Fibroblast of peridontal ligament (primary cell): ENCODE measurements around the gene NEK11.
"Not testable (repeated sequence)": the region's sequence is repeated elsewhere in the genome, so short reads cannot be mapped to it uniquely, and the experiment has no call there.

Experiments
- DNase-seq: peaks from one replicate; pipeline ENCODE4 v3.0.0-alpha.2; 2010; ENCODE audit errors: extremely low read depth

NEK11 gene

DNA sequence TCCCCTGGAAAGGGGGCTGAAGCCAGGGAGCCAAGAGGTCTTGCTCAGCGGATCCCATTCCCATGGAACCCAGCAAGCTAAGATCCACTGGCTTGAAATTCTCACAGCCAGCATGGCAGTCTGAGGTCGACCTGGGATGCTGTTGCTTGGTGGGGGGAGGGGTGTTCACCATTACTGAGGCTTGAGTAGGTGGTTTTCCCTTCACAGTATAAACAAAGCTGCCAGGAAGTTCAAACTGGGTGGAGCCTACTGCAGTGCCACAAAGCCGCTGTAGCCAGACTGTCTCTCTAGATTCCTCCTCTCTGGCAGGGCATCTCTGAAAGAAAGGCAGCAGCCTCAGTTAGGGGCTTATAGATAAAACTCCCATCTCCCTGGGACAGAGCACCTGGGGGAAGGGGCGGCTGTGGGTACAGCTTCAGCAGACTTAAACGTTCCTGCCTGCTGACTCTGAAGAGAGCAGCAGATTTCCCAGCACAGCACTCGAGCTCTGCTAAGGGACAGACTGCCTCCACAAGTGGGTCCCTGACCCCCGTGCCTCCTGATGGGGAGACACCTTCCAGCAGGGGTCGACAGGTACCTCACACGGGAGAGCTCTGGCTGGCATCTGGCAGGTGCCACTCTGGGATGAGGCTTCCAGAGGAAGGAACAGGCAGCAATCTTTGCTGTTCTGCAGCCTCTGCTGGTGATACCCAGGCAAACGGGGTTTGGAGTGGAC is 15.8 kb downstream of the NEK11 start:
- DNase-seq = not testable (repeated sequence)

DNA sequence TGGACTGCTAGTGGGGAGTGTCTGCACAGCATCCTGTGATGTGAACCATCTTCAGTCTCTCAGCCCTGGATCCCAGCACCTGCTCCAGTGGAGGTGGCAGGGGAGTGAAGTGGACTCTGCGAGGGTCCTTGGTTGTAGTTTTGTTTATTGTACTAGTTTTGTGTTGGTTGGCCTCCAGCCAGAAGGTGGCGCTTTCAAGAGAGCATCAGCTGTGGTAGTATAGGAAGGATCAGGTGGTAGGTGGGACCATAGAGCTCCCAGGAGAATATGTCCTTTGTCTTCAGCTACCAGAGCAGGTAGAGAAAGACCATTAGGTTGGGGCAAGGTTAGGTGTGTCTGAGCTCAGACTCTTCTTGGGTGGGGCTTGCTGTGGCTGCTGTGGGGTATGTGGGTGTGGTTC is 20.9 kb downstream of the NEK11 start:
- DNase-seq = no peak

DNA sequence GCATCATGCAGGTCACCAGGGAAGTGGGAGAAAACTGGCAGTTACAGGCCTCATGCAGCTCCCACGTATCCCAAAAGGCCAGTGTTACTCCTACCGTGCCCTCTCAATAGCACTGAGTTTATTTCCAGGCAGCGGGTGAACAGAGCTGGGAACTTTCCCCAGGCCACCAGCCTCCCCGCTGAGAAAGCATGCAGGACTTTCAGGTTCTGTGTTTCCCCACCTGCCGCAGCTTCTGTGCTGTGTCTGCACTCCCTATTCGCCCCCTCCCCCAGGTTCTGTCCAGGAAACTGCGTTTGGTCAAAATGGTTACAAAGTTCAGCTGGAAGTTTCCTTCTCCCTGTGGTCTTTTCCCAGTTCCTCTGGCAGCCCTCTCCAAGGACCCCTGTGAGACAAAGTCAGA is 21.4 kb downstream of the NEK11 start:
- no peak for DNase-seq

DNA sequence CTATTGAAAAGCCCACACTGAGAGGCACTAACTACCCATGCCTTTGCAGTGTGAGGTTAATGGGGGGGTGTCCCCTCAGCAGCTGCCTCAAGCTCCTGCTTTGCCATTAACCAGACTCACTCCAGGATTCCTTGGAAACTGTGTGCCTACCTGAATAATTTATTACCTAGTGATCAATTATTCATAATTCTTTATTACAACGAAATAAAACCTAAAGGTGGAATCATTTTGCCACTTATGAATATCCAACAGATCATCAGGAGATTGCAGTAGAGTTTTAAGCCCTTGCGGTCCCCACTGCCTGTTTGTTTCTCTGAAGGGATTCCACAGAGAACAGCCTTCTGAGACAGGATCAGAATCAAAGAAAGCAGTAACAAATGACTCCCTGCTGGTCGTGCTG is 23.3 kb downstream of the NEK11 start:
- no peak for DNase-seq

DNA sequence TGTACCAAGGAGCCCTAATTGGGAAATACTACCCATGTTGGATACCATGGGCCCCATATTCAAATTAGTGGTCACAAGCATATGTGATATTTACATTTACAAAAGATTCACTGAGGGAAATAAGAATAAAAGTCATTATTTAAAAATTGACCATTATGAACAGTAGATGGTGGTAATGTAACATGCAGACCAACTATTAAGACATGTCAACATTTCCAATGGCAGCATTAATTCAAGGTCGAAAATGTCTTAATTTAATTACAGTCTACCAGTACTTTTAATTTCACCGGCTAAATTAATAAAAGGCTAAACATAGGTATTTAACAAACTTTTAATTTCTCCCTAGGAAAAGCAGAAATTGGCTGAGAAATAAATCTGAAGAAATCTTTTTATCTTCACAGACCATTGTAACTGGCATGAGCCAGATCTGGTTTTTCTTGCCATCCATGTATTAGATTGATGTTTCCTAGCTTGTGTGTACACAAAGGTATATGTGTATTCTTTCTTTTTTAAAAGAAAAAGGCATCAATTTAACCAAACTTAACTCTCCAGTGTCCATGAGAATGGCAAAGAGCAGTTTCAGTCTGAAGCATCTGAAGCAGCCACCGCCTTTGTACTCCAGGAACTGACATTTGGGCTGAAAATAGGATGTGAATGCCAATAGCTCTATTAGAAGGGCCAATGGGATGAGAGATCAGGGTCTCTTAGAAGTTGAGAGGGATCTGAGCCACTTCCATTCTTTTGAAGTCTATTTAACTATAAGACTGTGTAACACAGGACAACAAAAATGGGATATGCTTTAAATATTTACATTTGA is 26.6 kb downstream of the NEK11 start:
- peak; percentile 43 for DNase-seq

DNA sequence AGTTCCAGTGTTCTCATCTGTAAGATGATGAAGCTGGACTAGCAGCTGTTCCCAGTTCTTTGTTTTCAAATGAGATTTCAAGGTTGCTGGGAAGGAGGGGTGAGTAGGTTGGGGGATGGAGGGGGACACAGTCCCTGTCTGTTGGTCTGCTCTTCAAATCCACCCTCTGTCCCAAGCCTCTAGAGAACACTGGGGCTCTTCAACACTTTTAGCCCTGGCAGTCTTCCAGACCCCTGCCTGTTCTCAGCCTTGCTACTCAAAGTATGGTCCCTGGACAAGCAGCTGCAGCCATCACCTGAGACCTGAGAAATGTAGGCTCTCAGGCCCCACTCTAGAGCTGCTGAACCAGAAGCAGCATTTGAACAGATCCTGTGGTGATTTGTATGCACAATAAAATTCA is 41.3 kb downstream of the NEK11 start:
- DNase-seq = no peak

DNA sequence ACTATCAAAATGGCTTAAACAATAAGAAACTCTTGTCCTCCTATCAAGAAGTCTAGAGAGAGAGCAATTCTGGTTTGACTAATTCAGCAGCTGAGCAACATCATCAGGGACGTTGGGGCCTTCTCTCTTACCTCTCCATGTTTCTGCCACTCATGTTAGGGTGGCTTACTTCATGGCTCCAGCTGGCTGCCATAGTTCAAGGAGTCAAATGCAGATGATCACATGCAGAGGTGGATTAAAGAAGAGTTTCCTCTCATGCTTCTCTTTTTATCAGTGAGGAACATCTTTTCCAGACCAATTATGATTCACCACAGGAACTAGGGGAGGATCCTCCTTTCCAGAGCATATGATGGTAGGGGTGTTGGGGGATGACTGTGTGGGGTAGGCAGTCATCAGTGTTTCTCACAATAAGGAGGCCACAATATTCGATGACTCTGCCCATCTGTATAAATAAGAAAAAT is 45.5 kb downstream of the NEK11 start:
- no peak for DNase-seq

DNA sequence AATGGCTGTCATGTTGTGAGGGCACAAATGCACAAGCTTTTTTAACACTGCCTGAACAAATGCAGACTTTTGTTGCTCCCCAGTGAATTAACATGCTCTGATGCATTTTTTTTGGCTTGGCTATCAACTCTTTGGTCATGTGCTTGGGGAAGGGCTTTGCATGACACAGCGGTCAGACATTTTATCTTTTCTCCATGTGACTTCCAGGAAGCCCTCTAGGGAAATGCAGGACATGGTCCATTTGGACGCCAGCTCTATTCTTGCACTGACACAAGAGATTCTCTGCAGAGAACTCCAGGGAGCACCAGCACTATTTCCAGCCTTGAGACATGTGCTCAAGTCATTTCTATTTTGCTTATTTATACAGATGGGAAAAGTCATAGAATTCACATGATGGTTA is 46.2 kb downstream of the NEK11 start:
- peak; percentile 79 for DNase-seq

DNA sequence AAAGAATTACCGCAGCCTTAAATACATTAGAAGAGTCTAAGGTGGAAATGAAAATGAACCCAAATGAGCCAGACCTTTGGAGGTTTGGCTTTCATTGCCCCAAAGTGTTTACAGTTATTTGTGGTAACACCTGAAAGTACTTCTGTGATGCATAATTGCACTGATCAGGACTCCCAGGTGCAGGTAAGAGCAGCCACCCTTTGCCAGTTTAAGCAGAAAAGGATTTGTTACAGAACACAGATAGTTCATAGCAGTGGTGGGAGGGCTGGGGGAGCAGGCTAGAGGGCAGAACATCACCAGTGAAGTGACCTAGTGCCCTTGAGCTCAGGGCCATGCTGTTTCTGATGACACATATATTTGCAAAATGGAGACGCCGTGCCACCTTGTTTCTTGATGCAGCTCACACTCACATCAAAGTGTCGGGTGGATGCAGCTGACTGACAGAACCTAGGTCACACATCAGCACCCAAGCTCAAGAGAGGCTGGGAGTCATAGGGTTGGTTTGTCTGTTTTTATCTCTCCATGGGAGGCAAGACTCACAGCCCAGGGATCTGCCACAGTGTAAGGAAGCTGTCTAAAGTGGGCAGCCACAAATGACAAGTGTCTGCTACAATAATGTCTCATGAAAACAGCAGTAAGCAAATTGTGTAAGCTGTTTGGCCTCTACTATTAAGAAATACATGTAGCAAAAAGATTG is 49.1 kb downstream of the NEK11 start:
- DNase-seq = no peak

DNA sequence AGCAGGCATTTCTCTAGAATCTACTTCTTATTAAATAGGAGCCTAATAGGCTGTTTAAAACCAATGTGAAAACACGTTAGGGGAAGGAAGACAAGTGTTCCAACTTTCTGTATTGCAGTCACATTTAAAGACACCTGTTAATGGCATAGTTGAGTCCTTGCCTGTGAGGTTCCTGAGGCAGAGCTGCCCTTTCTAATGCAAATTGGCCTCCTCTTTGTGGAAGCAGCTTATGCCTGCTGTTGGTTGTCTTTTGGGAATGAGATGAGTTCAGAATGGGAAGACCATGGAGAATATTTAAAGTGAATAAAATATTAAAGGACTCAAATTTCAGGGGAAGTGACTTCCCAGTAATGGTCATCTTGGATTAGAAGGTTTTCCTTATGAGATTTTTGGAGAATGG is 51.2 kb downstream of the NEK11 start:
- DNase-seq = no peak

DNA sequence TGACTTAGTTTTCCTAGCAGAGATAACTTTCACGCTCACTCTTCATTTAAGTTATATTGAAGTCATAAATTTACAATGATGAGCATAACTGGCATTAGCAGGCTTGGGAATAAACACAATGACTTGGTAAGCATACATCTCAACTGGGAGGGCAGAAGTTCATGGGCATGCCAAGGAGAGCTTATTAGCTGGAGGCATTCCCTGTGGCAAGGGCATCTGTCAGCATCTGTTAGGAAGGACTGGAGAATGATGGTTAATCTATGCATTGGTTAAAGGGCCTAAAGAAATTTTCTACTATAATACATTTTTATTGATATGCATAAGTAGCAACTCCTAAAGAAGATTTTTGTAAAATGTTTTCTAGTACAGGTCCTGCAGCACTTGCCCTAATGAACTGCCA is 52.4 kb downstream of the NEK11 start:
- no peak for DNase-seq

DNA sequence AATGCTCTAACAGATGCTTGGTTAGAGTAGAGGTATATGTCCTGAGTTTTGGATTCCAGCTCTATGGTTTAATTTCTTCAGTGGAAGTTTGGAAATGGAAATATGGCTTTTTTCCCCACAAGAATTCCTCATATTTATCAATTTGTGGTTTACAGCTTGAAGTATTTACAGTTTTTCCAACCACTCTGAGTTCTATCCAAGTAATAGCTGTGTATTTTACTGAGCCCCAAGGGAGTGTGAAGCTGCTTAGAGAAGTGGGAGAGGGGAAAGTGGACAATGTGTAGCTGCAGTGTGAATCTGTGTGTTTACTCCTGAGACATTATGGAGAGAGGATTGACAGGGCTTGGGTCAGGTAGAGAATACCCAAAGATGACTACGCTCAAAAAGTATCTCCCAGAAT is 54.5 kb downstream of the NEK11 start:
- DNase-seq = peak; percentile 85

DNA sequence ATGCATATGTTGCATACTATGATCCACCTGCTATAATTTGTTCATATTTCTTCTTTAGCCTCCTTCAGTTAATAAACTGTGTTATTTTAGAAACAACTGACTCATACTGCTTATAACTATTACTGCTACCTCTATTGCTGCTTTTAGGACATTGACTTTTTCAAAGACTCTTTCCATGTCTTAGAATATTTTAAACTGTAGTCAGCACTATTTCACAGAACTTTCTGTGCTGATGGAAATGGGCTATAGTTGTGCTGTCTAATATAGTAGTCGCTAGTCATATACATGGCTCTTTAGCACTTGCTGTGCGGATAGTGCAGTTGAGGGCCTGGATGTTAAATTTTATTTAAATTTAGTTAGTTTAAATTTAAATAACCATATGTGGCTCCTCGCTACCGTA is 55.6 kb downstream of the NEK11 start:
- DNase-seq = no peak

DNA sequence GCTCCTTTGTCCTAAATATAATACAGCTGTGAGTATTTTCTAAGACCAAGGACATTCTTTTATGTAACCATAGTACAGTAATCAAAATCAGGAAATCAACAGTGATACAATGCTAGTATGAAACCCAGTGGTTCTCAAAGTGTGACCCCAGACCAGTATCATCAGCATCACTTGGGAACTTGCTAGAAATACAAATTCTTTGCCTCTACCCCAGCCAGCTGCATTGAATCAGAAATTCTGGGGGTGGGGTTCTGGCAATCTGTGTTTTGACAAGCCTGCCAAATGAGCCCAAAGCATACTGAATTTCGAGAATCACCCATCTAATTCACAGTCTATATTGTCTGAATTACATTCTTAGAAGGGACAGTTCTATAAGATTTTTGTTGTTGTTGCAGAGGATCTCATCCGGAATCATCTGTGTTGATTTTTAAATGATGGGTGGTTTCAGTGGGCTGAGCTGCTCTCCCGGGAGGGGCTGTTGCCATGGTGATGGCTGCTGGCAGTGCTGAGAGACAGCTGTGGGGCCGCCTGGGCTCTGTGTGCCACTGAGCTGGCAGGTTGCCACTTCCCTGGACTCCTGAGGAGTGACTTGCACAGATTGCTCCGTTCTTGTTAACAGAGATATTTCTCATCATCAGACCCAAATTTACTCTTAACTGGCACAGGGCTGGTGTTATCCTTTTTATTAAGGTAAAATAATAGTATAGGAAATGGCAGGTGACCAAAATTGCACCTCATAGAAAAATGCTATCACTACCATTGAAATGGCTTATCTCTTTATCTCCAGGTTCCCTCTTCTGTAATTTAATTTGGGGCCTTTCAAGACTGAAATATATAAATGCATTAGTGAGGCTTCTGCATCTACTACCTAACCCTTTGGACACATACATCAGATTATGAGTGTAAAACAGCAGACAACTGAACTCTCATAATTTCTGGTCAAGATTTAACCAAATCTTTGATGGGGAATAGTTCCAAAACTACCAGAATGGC is 56.5 kb downstream of the NEK11 start:
- peak; percentile 48 for DNase-seq

DNA sequence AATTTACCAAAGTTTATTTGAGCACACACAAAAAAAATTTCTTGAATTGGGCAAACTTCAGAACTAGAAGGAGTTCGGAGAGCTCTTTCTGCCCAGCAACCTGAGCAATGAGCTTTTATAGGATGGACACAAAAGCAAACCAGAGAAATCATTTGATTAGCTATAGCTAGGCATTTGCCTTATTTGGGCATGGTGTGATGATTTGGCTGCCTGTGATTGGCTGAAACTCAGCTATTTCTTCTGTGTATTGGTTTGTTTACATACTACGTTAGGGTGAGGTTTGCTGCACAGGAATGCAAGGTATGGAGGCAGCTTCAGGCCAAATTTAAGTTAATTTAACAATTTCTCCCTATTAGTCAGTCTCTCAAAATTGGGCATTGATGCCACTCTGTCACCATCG is 65.1 kb downstream of the NEK11 start:
- DNase-seq = peak; percentile 22

DNA sequence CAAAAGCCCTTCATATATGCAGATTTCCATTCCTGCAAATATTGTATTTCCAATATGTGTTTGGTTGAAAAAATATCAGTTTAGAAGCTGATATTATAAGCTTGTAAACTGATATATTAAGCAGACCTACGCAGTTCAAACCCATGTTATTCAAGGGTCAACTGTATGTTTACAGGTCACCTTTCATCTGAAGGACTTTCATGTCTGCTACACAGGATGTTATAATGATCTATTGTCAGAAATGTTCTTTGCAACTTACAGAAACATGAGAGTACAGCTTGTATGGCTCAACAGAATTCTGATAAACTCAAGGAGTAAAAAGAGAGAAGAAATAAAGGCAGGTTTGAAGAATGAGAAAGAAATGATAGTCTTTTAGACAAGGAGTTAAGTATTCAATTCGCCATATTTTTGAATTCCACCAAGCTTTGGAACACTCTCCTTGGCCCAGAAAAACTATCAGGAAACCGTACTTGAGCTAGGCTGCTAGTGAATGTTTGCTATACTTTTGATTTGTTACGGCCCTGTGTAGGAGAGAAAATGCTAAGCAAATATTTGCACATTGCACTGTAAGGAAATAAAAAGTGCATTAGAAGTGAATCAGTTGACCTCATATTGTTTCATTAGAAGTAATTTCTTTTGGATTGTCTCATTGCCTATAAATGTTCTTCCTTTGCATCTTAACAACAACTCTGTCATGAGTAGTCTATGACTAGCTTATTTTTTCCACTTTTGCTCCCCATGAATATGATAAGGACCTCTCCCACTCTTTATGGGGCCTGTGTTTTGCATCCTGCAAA is 81.2 kb downstream of the NEK11 start:
- DNase-seq = no peak

DNA sequence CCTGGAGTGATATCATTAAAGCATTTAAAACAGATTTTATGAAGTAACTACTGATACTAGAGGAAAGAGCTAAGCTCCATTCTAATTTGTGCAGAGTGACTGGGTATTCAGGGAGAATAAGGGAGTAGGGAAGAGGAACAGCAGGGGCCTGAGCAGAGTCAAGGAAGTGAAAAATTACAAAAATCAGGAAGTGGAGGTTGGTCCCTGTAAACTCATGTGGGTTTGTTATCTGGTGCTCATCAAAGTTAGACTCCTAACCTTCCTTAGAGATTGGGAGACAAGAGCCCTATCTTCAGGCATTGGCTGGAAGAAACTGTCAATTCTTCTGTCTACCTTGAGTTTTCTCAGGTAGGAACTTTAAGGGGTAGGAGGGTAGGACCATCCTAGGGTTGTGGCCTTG is 82.5 kb downstream of the NEK11 start:
- DNase-seq = no peak

DNA sequence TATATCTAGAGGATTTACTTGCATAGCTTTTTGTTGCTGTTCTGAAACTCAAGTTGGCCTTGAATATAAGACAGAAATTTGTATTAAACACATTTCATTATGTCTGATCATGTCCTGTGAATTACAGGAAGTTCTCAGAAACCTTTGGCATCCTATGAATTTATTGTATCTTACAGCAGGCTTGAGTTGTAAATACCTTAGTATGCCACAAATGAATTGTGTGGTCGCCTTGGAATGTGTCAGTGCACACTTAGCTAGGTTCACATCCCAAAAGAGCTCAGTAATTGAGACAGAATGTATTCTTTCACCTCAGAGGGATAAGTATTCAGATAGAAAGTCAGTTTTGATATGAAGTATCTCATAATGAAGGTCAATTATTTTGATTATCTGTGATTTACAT is 83.4 kb downstream of the NEK11 start:
- DNase-seq = no peak

DNA sequence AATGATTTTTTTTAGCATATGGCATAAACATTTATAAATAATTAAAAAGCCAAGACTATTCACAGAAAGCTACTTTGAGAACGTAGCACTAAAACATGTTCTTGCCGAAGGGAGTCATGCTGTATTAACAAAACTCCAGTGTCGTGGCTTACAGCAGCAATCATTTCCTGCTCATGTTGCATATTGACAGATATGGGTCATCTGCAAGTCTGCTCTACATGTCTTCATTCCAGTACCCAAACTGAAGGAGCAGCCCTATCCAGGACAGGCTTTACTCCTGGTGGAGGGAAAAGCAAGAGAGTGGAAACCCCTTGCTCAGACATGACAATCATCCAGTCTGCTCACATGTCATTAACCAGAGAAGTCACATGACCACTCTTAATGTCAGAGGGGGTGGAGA is 87.6 kb downstream of the NEK11 start:
- DNase-seq = no peak

DNA sequence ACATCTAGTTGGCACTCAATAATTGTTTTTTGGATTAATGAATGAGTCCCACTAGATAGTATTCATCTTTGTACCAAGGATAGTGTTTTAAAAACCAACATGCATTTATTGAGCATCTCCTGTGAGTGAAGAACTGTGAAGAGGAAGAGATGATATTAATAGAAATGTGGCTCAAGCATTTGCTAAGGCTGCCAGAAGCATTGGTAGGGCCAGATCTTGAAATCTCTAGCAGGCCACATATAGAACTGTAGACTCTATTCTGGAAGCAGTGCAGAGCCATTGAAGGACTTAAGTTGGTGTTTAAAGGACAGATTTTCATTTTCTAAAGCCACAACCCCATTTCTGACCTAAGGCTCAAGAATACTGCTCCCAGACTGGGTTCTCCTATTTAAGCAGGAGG is 99.0 kb downstream of the NEK11 start:
- no peak for DNase-seq

DNA sequence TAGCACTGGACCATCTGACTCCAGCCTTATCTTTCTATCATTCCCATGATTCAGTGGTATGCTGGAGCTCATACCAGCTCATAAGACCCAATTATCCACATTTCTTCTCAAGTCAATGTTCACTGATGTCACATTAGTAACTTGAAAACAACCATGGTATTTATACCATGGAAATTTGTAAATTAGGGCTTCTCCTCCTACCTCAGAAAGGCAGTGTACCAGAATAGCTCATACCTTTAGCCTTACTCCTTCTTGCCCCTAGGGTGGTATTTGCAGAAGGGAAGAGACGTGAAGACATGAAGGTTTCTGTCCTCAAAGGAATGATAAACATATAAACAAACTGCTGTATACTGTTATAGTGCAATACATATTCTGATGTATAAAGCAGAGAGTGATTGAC is 114.2 kb downstream of the NEK11 start:
- DNase-seq = no peak
